ENCODE measurements around the gene FGF22. TPM values are rescaled to one million over a fixed set of nuclear protein-coding genes. Genes with fewer than 3 reads are reported as not detected.
"Not testable (repeated sequence)": the region's sequence is repeated elsewhere in the genome, so short reads cannot be mapped to it uniquely, and the experiment has no call there.

FGF22 gene
- total and polyA plus RNA-seq, 2 of the 8 experiments (the other 6 are each of a cell fraction or from before 2014, with no cell fraction given): 0.44 to 1.7 TPM

GRCh38 chr19:603779-604178, 35.9 kb upstream of the FGF22 start:
- FAIRE-seq; CTCF ChIA-PET (ENCODE audit: partially characterized antibody): not testable (repeated sequence)

More at GRCh38 chr19:603779-604178, 35.9 kb upstream of the FGF22 start:
- H2BK12ac ChIP-seq (ENCODE audit: low read depth, low read length); H3K4me3 ChIP-seq (ENCODE audit: extremely low read depth in 1 of 4, insufficient read depth in 2 of 4, low read depth in 3 of 4, low read length in 4 of 4); H2BK120ac ChIP-seq (replicated peaks; ENCODE audit: low read depth, low read length); H4K20me1 ChIP-seq (replicated peaks in 1 of 2; ENCODE audit: control insufficient read depth in 1 of 2, insufficient read depth in 2 of 2, low read length in 2 of 2); H3K23me2 ChIP-seq (ENCODE audit: low read depth, low read length); H3K4ac ChIP-seq (replicated peaks; ENCODE audit: insufficient read length, low read depth, low read length); H3K79me1 ChIP-seq (ENCODE audit: low read depth, low read length); H3K56ac ChIP-seq (replicated peaks; ENCODE audit: insufficient read length, low read depth, low read length); H2AFZ ChIP-seq (ENCODE audit: low read length); H3K79me2 ChIP-seq (ENCODE audit: control insufficient read depth in 1 of 2, insufficient read depth in 2 of 2, low read length in 2 of 2); H2AK5ac ChIP-seq (ENCODE audit: low read depth, low read length); DNase-seq (ENCODE audit: low read depth in 1 of 2, low spot score in 2 of 2); H3K36me3 ChIP-seq (ENCODE audit: control insufficient read depth in 2 of 4, insufficient read depth in 4 of 4, low read length in 3 of 4); H2BK15ac ChIP-seq (ENCODE audit: low read length); H3K18ac ChIP-seq (ENCODE audit: extremely low read depth, low read length); H4K8ac ChIP-seq (ENCODE audit: extremely low read depth, insufficient read depth, low read length); H3K4me1 ChIP-seq (replicated peaks in 1 of 4; ENCODE audit: control insufficient read depth in 3 of 4, insufficient read depth in 4 of 4, low read length in 3 of 4); H3K27me3 ChIP-seq (replicated peaks in 1 of 4; ENCODE audit: control insufficient read depth in 3 of 4, extremely low read depth in 1 of 4, insufficient read depth in 3 of 4, low read length in 3 of 4); H2BK20ac ChIP-seq (ENCODE audit: low read length); H3K14ac ChIP-seq (ENCODE audit: insufficient read length); POLR2A ChIA-PET (ENCODE audit: partially characterized antibody); H4K91ac ChIP-seq (replicated peaks; ENCODE audit: insufficient read length, low read length); H3K9ac ChIP-seq (replicated peaks in 1 of 4; ENCODE audit: extremely low read depth in 1 of 4, low read depth in 3 of 4, low read length in 3 of 4); H3K23ac ChIP-seq (ENCODE audit: insufficient read length); H2BK5ac ChIP-seq (ENCODE audit: low read depth, low read length); H4K5ac ChIP-seq (ENCODE audit: insufficient read length, low read depth, low read length); H3K27ac ChIP-seq (ENCODE audit: low read depth, low read length); H3K4me2 ChIP-seq (ENCODE audit: insufficient read depth in 1 of 2, low read depth in 2 of 2, low read length in 2 of 2): not testable (repeated sequence)
- H3K9me3 ChIP-seq (ENCODE audit: insufficient read depth in 2 of 2, low read depth in 1 of 2, low read length in 1 of 2): peaks cover 0 to 30% of the 10 kb centered on the region in 2 experiments; a peak in 1 of 4 replicates
- 90% methylated on average over 11 of the region's 20 CpGs; no CpG with 5 or more reads in 1 of the 2 experiments for WGBS, 2 experiments (ENCODE audit: extremely low coverage in 1 of 2, insufficient coverage in 1 of 2, insufficient read length in 1 of 2, insufficient replicate concordance in 2 of 2, low coverage in 1 of 2, low lambda C conversion rate in 2 of 2, missing lambda C conversion rate in 1 of 2)
